Measurements from ENCODE around the gene CEP97.

GRCh38 chr3:101689286-101689685 is 35.1 kb upstream of the CEP97 start:
- TF ChIP-seq CTCF (IDR thresholded peaks at IDR 0.05; ENCODE audit: poor library complexity): no peak
- TF ChIP-seq EZH2 (IDR thresholded peaks at IDR 0.05; ENCODE audit: borderline replicate concordance): no peak
- no peak for TF ChIP-seq EZH2phosphoT487 (IDR thresholded peaks at IDR 0.05; ENCODE audit: low read depth, severe bottlenecking, unreplicated experiment)

Measured in hepatocyte (in vitro differentiated cells).